RKO (cell line): ENCODE data around the gene MAGI1.

Experiments used
- DNase-seq: peaks from one replicate; pipeline ENCODE4 v3.0.0-alpha.2; 2016; ENCODE audit warnings: low spot score

The MAGI1 gene

GRCh38 chr3:65833761-65834505 is 204.8 kb downstream of the MAGI1 start:
- DNase-seq, result no peak

DNA sequence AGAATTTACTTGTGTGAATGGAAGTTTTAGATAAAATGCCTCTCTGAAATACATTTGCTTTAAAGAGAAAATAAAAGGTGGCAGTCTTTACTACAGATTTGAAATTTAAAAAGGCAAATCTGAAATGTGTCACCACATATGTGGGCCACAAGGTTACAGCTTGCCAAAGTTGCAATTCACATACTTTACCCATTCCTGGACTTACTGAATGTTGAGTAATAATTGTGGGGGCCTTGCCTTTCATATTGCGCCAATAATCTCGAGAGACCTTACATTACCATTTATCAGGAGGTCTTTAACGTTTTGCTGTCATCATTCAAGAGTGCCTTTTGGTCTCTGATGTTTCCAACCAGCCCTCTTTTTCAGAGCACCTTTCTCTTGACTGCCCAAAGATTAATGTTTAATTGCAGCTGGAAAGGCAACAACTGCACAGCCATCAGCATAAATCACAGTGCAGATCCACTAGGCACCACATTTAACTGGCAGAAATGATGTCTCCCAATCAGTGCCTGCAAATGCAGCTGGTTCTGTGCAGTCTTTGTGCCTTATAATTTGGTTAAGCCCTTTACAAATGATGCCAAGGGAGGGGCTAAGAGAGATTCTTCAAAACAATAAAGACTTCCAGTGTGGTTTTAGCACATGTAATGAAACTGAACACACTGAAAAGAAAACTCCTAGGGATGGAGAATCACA is 206.8 kb downstream of the MAGI1 start:
- no peak for DNase-seq

DNA sequence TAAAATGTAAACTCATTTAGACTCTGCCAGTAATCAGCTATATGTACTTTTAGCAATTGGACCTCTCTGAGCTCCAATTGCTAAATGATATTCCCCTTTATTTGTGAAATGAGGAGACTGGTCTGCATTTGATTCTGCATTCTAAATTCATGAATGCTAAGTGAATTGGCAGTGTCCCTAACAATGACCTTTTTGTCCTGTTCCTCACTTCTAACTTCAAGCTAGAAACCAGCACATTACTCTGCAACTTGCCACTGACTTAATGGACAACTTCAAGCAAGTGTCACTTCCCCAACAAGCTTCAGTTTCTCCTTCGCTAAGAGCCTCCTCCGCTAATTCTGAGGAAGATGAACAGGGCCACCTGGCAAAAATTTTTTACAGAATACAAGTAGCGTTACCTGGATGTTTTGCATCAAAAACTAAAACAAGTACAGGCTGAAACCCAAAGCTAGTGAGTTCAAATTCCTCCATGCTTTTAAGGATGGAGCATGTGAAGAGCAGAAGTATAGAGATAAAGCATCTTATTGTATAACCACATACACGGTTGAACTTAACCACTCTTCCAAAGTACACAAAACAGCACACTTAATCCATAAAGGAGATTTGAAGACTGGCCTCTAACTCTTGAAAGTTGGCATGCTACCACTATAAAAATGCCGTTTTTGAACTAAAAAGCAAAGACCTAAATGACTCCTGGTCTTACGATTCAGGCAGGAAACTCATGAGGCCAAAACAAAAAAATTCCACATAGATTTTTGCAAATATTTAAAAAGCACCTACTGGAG is 207.6 kb downstream of the MAGI1 start:
- DNase-seq, result no peak

GRCh38 chr3:65829228-65829627 is 209.5 kb downstream of the MAGI1 start:
- no peak for DNase-seq

DNA sequence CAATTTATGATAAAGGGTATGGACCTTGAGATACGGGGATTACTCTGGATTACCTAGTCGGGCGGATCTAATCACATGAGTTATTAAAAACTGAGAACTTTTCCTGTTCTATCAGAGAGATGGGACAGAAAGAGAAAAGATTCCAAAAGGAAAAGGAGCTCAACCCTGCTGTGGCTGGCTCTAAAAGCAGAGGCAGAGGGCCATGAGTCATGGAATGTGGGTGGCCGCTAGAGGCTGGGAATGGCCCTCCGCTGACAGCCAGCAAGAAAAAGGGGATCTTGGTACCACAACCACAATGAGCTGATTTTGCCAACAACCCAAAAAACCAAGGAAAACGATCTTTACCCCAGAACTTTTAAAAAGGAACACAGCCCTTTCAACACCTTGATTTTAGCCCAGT is 210.0 kb downstream of the MAGI1 start:
- DNase-seq, result no peak

- DNase-seq, result no peak
Measured at GRCh38 chr3:65827076-65827475, 211.6 kb downstream of the MAGI1 start.

DNA sequence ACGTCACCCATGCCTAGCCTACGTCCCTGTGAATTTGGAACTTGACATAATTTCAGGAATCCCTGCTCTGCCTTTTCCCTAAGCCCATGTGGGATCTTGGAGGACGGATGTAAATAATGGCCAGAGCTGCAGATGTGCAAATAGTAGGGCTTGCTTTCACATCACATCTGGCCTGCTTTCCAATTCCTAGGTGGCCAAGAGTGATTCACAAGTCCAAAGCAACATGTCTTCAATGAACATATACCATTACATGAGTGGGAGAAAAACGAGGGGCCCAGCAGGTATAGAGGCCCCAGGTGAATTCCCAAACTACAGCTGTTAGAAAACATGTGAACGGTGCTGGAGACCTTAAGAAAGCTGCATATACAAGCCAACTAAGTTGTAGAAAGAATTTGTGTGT is 214.6 kb downstream of the MAGI1 start:
- no peak for DNase-seq

DNA sequence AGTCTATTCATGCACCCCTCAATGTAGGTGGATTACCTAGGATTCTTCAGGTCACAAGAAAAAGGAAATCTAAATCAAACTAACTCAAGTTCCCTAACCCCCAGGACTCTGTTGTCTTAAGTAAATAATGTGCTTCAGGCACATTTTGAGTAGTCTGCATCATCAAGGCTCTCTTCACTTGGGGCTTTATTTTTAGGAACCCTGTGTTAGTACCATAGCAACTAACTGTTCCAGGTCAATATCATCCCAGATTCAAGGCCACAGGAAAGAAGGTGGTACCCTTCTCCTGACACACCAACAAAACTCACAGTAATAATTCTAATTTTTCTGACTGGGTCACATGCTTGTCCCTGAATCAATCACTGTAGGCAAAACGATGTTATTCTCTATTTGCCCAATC is 218.1 kb downstream of the MAGI1 start:
- no peak for DNase-seq

DNA sequence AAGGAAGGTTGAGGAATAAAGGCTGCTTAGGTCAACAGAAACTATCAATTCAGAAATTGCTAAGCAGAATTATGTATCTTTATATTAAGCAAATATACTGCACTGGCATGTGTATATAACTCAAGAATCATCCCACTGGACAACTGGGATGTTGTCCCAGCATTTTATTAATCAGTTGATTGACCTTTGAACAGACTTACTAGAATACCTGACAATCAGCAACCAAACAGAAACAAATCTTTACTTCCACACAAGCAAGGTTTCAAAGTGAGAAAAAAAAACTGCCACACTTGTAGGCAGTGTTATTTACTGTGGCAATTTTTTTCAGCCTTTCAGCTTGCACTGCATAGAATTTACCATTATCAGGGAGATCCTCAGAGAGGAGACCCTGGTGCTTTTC is 218.8 kb downstream of the MAGI1 start:
- no peak for DNase-seq

DNA sequence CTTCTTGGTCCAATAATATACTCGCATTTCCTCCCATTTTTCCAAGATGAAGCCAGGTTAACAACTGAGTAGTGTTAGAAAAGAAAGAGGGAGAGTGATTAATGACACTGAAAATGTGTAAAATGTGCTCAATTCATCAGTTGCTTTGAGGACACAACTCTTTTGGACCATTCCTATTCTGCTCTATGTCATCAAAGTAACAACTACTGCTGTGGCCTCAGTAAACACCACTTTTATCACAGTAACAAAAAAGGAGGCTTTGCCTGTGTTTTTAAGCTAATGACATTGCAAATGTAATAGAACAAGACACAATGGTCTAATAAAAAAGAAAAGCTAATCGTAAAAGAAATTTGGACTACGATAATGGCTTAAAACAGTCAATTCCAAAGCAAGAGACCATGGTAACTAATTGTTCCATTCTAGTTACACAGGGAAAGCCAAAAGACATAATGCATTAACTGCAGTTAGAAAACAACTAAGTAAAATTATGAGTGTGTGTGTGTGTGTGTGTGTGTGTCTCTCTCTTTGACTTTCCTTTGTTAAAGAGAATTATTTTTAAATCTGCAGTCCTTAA is 221.1 kb downstream of the MAGI1 start:
- DNase-seq, result no peak

DNA sequence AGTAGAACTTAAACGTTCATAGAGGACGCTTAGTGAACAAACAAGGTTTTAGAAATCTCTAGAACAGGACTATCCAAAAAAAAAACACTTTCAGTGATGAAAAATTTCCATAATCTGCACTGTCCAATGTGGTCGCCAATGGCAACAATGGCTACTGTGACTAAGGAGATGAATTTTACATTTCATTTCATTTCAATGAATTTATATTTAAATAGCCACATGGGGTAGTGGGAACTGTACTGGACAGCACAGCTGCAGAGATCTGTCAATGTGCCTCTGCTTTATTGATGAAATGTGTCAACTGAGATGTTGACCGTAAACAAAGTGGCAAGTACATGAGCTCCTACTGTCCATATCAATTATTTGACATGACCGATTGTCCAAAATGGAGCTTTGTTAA is 222.5 kb downstream of the MAGI1 start:
- no peak for DNase-seq

- DNase-seq, result no peak
Measured at GRCh38 chr3:65814845-65815578, 223.7 kb downstream of the MAGI1 start.

- DNase-seq, result no peak
Measured at GRCh38 chr3:65811892-65812291, 226.8 kb downstream of the MAGI1 start.

- DNase-seq, result peak; percentile 18
Measured at GRCh38 chr3:65811086-65811761, 227.5 kb downstream of the MAGI1 start.

GRCh38 chr3:65810302-65810701 is 228.4 kb downstream of the MAGI1 start:
- DNase-seq, result no peak

DNA sequence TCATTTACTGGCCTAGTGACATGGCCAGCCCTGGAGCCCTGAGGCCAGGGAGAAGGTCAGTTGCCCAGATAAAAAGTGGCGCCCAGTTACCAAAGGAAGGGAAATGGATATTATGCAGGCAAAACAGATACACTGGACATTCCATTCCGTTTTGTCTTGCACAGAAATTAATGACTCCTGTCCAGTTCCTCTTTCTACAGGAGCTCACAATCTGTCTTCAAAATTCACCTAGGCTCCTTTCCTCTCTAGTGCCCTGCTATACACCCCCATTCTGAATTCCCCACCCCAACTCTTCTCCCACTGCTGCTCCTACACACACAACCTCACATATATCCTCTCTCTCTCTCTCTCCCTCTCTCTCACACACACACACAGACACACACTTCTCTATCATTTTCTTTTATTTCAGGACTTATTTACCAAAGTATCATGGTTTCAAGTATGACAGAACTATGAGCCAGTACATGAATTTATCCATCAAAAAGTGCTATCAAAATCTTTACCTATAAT is 229.0 kb downstream of the MAGI1 start:
- DNase-seq, result no peak

DNA sequence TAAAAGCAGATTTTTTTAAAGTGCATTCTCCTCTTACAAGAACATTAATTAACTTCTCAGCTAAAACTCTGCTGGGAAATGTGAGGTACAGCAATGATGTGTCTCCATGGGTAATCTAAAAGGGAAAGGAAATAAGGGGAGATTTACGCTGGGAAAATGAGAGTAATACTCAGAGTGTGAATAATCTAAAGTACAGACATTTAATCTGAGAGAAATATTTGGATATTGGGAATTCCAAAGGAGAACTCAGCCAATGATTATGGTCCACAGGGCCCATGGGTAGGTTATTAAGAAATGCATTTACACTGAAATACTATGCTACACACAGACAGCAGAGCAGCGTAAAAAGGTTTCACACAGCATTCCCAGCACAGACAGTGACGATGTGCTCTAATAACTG is 229.9 kb downstream of the MAGI1 start:
- DNase-seq, result no peak

- no peak for DNase-seq
Measured at GRCh38 chr3:65808407-65808806, 230.3 kb downstream of the MAGI1 start.

DNA sequence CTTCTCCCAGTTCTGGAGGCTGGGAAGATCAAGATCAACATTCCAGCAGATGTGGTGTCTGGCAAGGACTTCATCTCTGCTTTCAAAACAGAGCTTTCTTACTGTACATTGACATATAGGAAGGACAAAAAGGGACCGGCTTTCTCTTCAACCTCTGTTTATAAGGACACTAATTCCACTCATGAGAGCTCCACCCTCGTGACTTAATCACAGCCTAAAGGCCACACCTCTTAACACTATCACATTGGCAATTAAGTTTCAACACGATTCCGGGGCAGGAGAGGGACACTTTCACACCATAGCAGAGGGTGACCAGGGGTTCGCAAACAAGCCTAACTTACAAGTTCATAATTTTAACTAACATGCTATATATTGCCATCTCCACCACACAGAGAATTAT is 231.5 kb downstream of the MAGI1 start:
- DNase-seq, result no peak

DNA sequence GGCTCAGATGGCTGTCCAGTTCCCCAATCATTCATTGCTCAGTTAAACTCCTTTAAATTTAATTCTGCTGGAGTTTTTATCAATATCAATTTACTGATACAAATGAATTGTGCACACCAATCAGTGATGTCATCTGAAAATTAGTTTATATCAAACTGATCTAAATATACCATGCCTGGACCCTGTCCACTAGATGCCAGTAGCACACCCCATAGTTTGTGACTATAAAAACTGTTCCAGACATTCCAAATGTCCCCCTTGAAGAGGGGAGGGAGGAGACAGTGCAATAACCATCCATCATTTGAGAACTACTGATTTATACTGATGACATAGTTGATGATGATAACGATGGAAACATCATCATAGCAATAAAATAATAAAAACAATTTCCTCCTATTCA is 232.1 kb downstream of the MAGI1 start:
- DNase-seq, result no peak

DNA sequence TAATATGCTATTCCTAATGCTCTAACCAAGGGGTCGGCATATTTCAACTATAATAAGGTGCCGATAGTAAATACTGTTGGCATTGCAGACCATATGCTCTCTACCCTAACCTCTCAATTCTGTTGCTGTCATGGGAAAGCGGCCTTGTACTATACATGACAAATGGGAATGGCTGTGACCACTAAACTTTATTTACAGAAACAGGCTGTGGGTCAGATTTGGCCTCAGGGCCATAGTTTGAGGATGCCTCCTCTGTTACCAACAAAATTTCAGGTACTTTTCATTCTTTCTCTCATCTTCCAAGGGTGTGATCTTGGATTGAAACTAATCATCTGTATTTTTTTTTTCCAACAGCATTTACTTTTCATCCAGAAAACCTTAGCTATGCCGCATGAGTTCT is 242.0 kb downstream of the MAGI1 start:
- no peak for DNase-seq
